GM13977 (cell line): Measurements from ENCODE around the gene TFG.

ENCODE experiments used
- DNase-seq: peaks from one replicate; pipeline ENCODE4 v3.0.0; 2012; ENCODE audit warnings: low spot score
- in situ Hi-C: fragments of 300-500 bp; cut with MboI; formaldehyde crosslinking; loops from one replicate; pipeline ENCODE4 v1.12.0; 2022; ENCODE audit warnings: low sequenced_read_pairs, low pct_unique_long_range_greater_than_20kb, mixed read lengths, inconsistent platforms; ENCODE audit not compliant: unreplicated experiment
- TF ChIP-seq, protein P1 (sequence below): IDR thresholded peaks from 2 replicates; pipeline ENCODE4 v1.5.1; 2012; ENCODE audit warnings: mild to moderate bottlenecking, control low read depth; ENCODE audit not compliant: insufficient read depth; ENCODE audit errors: extremely low read depth, missing control alignments

The TFG gene

DNA sequence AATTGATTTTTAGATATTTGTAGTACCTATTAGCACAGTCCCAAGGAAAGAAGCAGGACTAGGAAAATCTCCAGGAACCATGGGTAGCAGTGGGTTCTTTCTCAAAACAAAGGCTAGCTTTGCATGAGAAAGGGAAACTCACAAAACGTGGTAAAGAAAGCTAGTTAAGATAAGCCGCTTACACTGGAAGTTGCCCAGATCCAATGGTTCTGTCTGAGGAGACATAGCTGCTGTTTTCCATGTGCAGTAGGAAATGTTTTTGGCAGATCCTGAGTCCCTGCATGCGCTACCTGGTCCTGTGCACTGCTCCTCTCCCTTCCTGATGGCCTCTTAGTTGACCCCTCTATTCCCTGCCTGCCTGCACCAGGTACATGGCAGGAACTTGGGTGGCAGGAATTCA is 60.4 kb downstream of the TFG start:
- in situ Hi-C loops: no loop called here
- DNase-seq: no peak
- TF ChIP-seq, protein P1, sequence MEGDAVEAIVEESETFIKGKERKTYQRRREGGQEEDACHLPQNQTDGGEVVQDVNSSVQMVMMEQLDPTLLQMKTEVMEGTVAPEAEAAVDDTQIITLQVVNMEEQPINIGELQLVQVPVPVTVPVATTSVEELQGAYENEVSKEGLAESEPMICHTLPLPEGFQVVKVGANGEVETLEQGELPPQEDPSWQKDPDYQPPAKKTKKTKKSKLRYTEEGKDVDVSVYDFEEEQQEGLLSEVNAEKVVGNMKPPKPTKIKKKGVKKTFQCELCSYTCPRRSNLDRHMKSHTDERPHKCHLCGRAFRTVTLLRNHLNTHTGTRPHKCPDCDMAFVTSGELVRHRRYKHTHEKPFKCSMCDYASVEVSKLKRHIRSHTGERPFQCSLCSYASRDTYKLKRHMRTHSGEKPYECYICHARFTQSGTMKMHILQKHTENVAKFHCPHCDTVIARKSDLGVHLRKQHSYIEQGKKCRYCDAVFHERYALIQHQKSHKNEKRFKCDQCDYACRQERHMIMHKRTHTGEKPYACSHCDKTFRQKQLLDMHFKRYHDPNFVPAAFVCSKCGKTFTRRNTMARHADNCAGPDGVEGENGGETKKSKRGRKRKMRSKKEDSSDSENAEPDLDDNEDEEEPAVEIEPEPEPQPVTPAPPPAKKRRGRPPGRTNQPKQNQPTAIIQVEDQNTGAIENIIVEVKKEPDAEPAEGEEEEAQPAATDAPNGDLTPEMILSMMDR: no peak

DNA sequence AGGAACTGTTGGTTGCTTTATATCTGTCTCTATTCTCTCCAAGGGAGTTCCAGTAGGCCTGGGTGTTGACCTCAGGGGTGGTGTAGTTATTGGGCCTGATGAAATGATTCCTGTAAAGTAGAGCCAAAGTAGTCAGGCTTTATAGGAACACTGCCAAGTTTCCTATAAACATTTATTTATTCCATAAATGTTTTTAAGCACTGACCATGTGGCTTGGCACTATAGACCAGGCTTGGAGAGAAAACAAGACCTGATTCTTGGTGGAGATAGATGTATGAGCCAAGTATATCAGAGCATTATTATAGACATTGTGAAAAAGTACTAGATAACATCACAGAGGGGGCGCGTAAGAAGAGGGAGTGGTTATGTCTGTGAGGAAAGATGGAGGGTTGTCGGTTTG is 65.9 kb downstream of the TFG start:
- in situ Hi-C loops: no loop called here
- TF ChIP-seq, protein P1: no peak
- no peak for DNase-seq

DNA sequence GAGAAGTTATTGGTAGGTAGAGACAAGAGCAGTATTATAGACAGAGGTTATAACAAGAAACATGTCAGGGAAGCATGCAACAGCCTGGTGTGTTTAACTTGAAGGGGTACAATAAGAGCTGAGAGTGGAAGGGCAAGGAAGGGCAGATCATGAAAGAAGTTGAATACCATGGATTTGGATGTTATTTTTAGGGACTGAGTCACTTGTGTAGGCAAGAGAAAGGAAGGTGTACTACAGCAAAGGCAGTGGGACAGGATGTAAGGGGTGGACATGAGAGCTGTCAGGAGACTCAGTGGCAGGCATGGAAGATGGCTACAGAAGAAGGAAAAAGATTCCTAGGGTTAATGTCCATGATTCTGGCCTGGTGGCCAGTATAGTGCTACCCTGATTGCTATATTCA is 66.4 kb downstream of the TFG start:
- DNase-seq: no peak
- in situ Hi-C loops: no loop called here
- TF ChIP-seq, protein P1: no peak

- in situ Hi-C loops: no loop called here
- DNase-seq: no peak
- TF ChIP-seq, protein P1: no peak
These were observed 66.9 kb downstream of the TFG start for GRCh38 chr3:100776097-100776729.

- no peak for DNase-seq
- in situ Hi-C loops: no loop called here
- TF ChIP-seq, protein P1: peak; percentile 17
These were observed 67.5 kb downstream of the TFG start for GRCh38 chr3:100776746-100777145.

DNA sequence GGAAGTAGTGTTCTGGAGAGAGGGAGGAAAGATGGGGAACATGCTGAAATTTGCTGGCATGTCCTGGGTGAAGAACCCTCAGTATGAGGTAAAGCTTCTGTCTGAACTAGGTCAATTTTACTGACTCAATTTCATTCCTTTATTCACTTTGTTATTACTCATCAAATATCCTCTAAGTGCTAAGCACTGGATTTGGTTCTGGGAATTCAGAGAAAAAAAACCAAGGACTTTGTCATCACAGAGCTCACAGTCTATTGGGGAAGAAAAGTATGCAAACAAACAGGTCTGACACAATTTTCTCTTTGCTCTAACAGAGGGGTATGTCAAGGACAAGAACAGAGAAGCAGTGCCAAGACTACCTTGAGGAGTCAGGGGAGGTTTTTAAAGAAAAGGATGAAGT is 68.0 kb downstream of the TFG start:
- no peak for DNase-seq
- TF ChIP-seq, protein P1: no peak
- in situ Hi-C loops: no loop called here
